ENCODE measurements around the gene TUBA3E. TPM values are rescaled to one million over a fixed set of nuclear protein-coding genes. Genes with fewer than 3 reads are reported as not detected.

The TUBA3E gene
- polyA plus RNA-seq, 2 of the 4 experiments (the other 2 are of a cell fraction) = not detected

DNA sequence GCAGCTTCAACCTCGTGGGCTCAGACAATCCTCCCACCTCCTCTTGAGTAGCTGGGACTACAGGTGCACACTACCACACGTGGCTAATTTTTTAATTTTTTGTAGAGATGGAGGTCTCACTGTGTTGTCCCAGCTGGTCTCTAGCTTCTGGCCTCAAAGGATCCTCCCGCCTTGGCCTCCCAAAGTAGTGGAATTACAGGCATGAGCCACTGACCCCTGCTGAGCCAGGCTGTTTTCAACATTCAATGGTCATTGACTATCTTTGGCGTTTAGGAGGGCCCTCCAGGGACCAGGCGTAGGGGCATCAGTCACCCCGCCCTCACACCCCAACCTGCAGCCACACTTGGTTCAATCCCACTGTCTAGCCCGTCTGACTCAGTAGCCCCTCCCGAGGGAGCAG lies 11.0 kb downstream of the TUBA3E start:
- FAIRE-seq = no peak

DNA sequence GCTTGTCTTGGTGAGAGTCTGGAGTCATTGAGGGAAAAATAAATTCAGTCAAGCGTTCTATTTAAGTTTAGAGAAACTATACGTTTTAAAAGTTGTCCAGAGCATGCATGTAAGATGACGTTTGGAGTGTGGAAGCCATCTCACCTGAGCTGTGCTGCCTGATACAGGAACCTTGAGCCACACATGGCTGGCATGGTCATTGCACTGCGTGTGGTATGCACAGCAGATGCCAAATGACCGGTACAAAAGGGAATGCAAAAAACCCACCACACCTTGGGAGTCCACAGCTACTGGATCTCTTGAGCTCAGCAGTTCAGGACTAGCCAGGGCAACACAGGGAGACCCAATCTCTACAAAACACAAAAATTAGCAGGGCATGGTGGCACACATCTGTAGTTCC lies 11.8 kb downstream of the TUBA3E start:
- TF ChIP-seq EP300 (IDR thresholded peaks at IDR 0.05) (no peak), NPAS2 (CRISPR knock-in tag; IDR thresholded peaks at IDR 0.05; ENCODE audit: borderline replicate concordance) (no peak), RNF2 (IDR thresholded peaks at IDR 0.05; ENCODE audit: borderline replicate concordance, low read depth) (no peak), SREBF2 (IDR thresholded peaks at IDR 0.05) (no peak), EHMT2 (IDR thresholded peaks at IDR 0.05; ENCODE audit: low read depth) (no peak), ZNF302 (CRISPR knock-in tag; IDR thresholded peaks at IDR 0.05) (no peak), CBX8 (IDR thresholded peaks at IDR 0.05) (no peak), POLR2AphosphoS2 (conservative IDR thresholded peaks at IDR 0.05; ENCODE audit: low read length) (no peak), CHD4 (IDR thresholded peaks at IDR 0.05; ENCODE audit: borderline replicate concordance) (no peak), FOSL2 (IDR thresholded peaks at IDR 0.05) (no peak), FOSL2 (CRISPR knock-in tag; IDR thresholded peaks at IDR 0.05) (no peak)
- TF ChIP-seq, protein P1, sequence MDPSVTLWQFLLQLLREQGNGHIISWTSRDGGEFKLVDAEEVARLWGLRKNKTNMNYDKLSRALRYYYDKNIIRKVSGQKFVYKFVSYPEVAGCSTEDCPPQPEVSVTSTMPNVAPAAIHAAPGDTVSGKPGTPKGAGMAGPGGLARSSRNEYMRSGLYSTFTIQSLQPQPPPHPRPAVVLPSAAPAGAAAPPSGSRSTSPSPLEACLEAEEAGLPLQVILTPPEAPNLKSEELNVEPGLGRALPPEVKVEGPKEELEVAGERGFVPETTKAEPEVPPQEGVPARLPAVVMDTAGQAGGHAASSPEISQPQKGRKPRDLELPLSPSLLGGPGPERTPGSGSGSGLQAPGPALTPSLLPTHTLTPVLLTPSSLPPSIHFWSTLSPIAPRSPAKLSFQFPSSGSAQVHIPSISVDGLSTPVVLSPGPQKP (IDR thresholded peaks at IDR 0.05; ENCODE audit: low read depth, low read length) = no peak
- TF ChIP-seq, protein P2, sequence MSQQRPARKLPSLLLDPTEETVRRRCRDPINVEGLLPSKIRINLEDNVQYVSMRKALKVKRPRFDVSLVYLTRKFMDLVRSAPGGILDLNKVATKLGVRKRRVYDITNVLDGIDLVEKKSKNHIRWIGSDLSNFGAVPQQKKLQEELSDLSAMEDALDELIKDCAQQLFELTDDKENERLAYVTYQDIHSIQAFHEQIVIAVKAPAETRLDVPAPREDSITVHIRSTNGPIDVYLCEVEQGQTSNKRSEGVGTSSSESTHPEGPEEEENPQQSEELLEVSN (IDR thresholded peaks at IDR 0.05; ENCODE audit: borderline replicate concordance, low read depth) = no peak
- TF ChIP-seq, protein P3, sequence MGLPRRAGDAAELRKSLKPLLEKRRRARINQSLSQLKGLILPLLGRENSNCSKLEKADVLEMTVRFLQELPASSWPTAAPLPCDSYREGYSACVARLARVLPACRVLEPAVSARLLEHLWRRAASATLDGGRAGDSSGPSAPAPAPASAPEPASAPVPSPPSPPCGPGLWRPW (IDR thresholded peaks at IDR 0.05) = no peak
- ATAC-seq (no peak), DNase-seq (ENCODE audit: low read depth in 1 of 2, low spot score in 1 of 2) (no peak), FAIRE-seq (no peak)
- CTCF ChIA-PET = interaction anchor here (1.0 kb wide), 1 partner anchor 146 kb away, joined by 4 read pairs; no protein-coding TSS in a partner anchor
- H3K9me3 ChIP-seq = no peaks in the 10 kb centered on the region
- POLR2A ChIA-PET = interaction anchor here (2.1 kb wide), 1 partner anchor 1301 kb away, joined by 5 read pairs; no protein-coding TSS in a partner anchor
- H3K4me3 ChIP-seq = no peak overlapping the region
- no peak overlapping the region for H3K4me2 ChIP-seq
- no peak overlapping the region for H3K27ac ChIP-seq
- 88% methylated on average over 5 of the region's 5 CpGs for WGBS (ENCODE audit: missing lambda C conversion rate)
- peaks cover 9% of the 10 kb centered on the region; the same call in 2 of the 3 replicates for H3K4me1 ChIP-seq

More for the DNA sequence above, 11.0 kb downstream of the TUBA3E start:
- CTCF ChIA-PET = no interaction called here
- DNase-seq (ENCODE audit: low read depth in 1 of 2, low spot score in 1 of 2) = no peak
- POLR2A ChIA-PET = interaction anchor here (2.1 kb wide), 1 partner anchor 1300 kb away, joined by 5 read pairs; no protein-coding TSS in a partner anchor
- WGBS (ENCODE audit: missing lambda C conversion rate) = 87% methylated on average over 5 of the region's 8 CpGs
- TF ChIP-seq CHD2 (IDR thresholded peaks at IDR 0.05; ENCODE audit: low read length, partially characterized antibody) (no peak), NR3C1 (IDR thresholded peaks at IDR 0.05) (no peak), POLR2A (IDR thresholded peaks at IDR 0.05; ENCODE audit: low read length) (no peak), JUN (IDR thresholded peaks at IDR 0.05) (no peak)
- TF ChIP-seq, protein P1 (IDR thresholded peaks at IDR 0.05; ENCODE audit: low read depth, low read length) = no peak
- no peak for ATAC-seq
- Histone ChIP-seq H3K4me2 (no peak overlapping the region), H3K4me1 (peaks cover 9% of the 10 kb centered on the region; the same call in 2 of the 3 replicates), H3K4me3 (no peak overlapping the region), H3K27ac (no peak overlapping the region), H3K9me3 (no peaks in the 10 kb centered on the region)

DNA sequence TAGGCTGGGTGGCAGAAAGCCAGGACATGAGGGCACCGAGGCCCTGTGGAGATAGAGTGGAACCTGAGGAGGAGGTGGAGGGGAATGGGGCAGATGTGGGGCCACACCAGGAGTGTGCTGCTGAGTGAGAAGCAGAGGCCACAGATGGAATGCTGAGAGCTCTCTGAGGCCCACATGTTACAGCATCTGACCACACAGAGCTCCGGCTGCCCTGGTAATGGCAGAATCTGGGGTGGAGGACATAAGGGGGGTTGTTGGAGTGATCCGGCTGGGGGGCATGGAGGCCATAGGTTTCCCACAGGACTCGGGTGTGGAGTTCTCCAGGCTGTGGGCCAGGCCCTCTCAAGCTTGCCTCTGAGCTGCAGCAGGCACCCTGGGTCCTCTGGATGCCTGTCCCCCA lies 12.3 kb downstream of the TUBA3E start:
- DNase-seq (ENCODE audit: low read depth in 1 of 2, low spot score in 1 of 2) (no peak), ATAC-seq (no peak), FAIRE-seq (no peak)
- Histone ChIP-seq H3K27ac (no peak overlapping the region), H3K4me2 (no peak overlapping the region), H3K9me3 (no peaks in the 10 kb centered on the region), H3K4me1 (peaks cover 9% of the 10 kb centered on the region; the same call in 2 of the 3 replicates), H3K4me3 (no peak overlapping the region)
- WGBS (ENCODE audit: missing lambda C conversion rate) = 96% methylated on average over 2 of the region's 4 CpGs
- ChIA-PET CTCF (interaction anchor here (1.0 kb wide), 1 partner anchor 147 kb away, joined by 4 read pairs; no protein-coding TSS in a partner anchor), POLR2A (interaction anchor here (0.9 to 2.1 kb wide), 2 partner anchors 1302 to 1303 kb away, joined by 5 to 11 read pairs; no protein-coding TSS in a partner anchor)
- TF ChIP-seq POLR2AphosphoS2 (conservative IDR thresholded peaks at IDR 0.05; ENCODE audit: low read length) (no peak), FOSB (CRISPR knock-in tag; IDR thresholded peaks at IDR 0.05) (no peak), HEYL (CRISPR knock-in tag; IDR thresholded peaks at IDR 0.05) (no peak), EHF (CRISPR knock-in tag; IDR thresholded peaks at IDR 0.05) (no peak), ZFP36 (IDR thresholded peaks at IDR 0.05; ENCODE audit: borderline replicate concordance, partially characterized antibody) (no peak), HOXA7 (CRISPR knock-in tag; IDR thresholded peaks at IDR 0.05) (no peak), CBX8 (IDR thresholded peaks at IDR 0.05) (no peak), ZNF302 (CRISPR knock-in tag; IDR thresholded peaks at IDR 0.05) (no peak), RFX5 (IDR thresholded peaks at IDR 0.05) (no peak), JUN (IDR thresholded peaks at IDR 0.05) (no peak)
- TF ChIP-seq, protein P4, sequence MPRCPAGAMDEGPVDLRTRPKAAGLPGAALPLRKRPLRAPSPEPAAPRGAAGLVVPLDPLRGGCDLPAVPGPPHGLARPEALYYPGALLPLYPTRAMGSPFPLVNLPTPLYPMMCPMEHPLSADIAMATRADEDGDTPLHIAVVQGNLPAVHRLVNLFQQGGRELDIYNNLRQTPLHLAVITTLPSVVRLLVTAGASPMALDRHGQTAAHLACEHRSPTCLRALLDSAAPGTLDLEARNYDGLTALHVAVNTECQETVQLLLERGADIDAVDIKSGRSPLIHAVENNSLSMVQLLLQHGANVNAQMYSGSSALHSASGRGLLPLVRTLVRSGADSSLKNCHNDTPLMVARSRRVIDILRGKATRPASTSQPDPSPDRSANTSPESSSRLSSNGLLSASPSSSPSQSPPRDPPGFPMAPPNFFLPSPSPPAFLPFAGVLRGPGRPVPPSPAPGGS (IDR thresholded peaks at IDR 0.05) = no peak
- TF ChIP-seq, protein P5, sequence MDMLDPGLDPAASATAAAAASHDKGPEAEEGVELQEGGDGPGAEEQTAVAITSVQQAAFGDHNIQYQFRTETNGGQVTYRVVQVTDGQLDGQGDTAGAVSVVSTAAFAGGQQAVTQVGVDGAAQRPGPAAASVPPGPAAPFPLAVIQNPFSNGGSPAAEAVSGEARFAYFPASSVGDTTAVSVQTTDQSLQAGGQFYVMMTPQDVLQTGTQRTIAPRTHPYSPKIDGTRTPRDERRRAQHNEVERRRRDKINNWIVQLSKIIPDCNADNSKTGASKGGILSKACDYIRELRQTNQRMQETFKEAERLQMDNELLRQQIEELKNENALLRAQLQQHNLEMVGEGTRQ (IDR thresholded peaks at IDR 0.05) = no peak
- TF ChIP-seq, protein P1 (IDR thresholded peaks at IDR 0.05; ENCODE audit: low read depth, low read length) = no peak
- TF ChIP-seq, protein P6, sequence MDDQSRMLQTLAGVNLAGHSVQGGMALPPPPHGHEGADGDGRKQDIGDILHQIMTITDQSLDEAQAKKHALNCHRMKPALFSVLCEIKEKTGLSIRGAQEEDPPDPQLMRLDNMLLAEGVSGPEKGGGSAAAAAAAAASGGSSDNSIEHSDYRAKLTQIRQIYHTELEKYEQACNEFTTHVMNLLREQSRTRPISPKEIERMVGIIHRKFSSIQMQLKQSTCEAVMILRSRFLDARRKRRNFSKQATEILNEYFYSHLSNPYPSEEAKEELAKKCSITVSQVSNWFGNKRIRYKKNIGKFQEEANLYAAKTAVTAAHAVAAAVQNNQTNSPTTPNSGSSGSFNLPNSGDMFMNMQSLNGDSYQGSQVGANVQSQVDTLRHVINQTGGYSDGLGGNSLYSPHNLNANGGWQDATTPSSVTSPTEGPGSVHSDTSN (IDR thresholded peaks at IDR 0.05) = no peak

All from A549 (cell line).